GM12875 (cell line): ENCODE measurements around the gene PMM1.

Experiments
- H3K4me3 ChIP-seq: one replicate; pipeline ENCODE4 v1.5.1; 2011; ENCODE audit warnings: low read depth, low read length, control low read depth
- CTCF ChIP-seq: IDR thresholded peaks from 2 replicates; pipeline ENCODE4 v1.5.1; 2011; ENCODE audit warnings: low read depth, mild to moderate bottlenecking, control low read depth, inconsistent platforms, low read length, moderate library complexity, borderline replicate concordance; ENCODE audit not compliant: insufficient read depth

PMM1 gene

GRCh38 chr22:41621911-41622179 is 32.2 kb upstream of the PMM1 start:
- peak overlapping the region; percentile 89 for H3K4me3 ChIP-seq
- no peak for TF ChIP-seq CTCF

- no peak for TF ChIP-seq CTCF
- H3K4me3 ChIP-seq: peak within 1 kb of the TSS; percentile 89
These were observed 31.7 kb upstream of the PMM1 start, which contains the start of gene XRCC6 for GRCh38 chr22:41621099-41621910. Gene XRCC6 (plus strand): TSS chr22:41621295. CDS start chr22:41622005, 710 bp downstream.

GRCh38 chr22:41620589-41621098 is 31.0 kb upstream of the PMM1 start, which contains the start of gene DESI1:
Gene DESI1 (minus strand): TSS chr22:41621043. CDS start chr22:41620839, 204 bp downstream.
- TF ChIP-seq CTCF: no peak
- peak within 1 kb of the TSS; percentile 89 for H3K4me3 ChIP-seq

- peak overlapping the region; percentile 80 for H3K4me3 ChIP-seq
- TF ChIP-seq CTCF: peak; percentile 23; the same call in 1 of the 2 replicates
These were observed 30.4 kb upstream of the PMM1 start for GRCh38 chr22:41619979-41620588.

GRCh38 chr22:41613456-41613855 is 23.8 kb upstream of the PMM1 start:
- no peak overlapping the region for H3K4me3 ChIP-seq
- TF ChIP-seq CTCF: no peak

GRCh38 chr22:41612603-41613306 is 23.1 kb upstream of the PMM1 start:
- H3K4me3 ChIP-seq: no peak overlapping the region
- TF ChIP-seq CTCF: no peak

GRCh38 chr22:41608386-41608785 is 18.7 kb upstream of the PMM1 start:
- no peak for TF ChIP-seq CTCF
- H3K4me3 ChIP-seq: no peak overlapping the region
